H9 (cell line): ENCODE data around the gene HPCAL1. TPM values are rescaled to one million over a fixed set of nuclear protein-coding genes. Genes with fewer than 3 reads are reported as not detected.

Experiments used
- DNase-seq: peaks from one replicate; pipeline ENCODE4 v3.0.0-alpha.2; 2017
- H2AFZ ChIP-seq: one replicate; pipeline ENCODE4 v1.6.1; 2013; ENCODE audit warnings: mild to moderate bottlenecking, low read length, control low read depth, moderate library complexity
- H2AK5ac ChIP-seq: 2 replicates; pipeline ENCODE4 v1.6.1; 2013; ENCODE audit warnings: low read length, control low read depth, mixed read lengths; ENCODE audit not compliant: insufficient read length
- H2BK120ac ChIP-seq: one replicate; pipeline ENCODE4 v1.6.1; 2013; ENCODE audit warnings: low read depth, mild to moderate bottlenecking, low read length, control low read depth, inconsistent platforms; ENCODE audit not compliant: poor library complexity, severe bottlenecking
- H2BK12ac ChIP-seq: 2 replicates; pipeline ENCODE4 v1.6.1; 2013; ENCODE audit warnings: low read length, control low read depth, mixed read lengths, low read depth; ENCODE audit not compliant: insufficient read length
- H2BK15ac ChIP-seq: 2 replicates; pipeline ENCODE4 v1.6.1; 2013; ENCODE audit warnings: low read depth, low read length, control low read depth
- H2BK20ac ChIP-seq: one replicate; pipeline ENCODE4 v1.6.1; 2013; ENCODE audit warnings: low read depth, mild to moderate bottlenecking, low read length, control low read depth, inconsistent platforms; ENCODE audit not compliant: poor library complexity, severe bottlenecking
- H2BK5ac ChIP-seq: 2 replicates; pipeline ENCODE4 v1.6.1; 2013; ENCODE audit warnings: low read length, control low read depth, mixed read lengths; ENCODE audit not compliant: insufficient read length
- H3K14ac ChIP-seq: 2 replicates; pipeline ENCODE4 v1.6.1; 2013; ENCODE audit warnings: low read length, control low read depth; ENCODE audit not compliant: insufficient read depth
- H3K18ac ChIP-seq: 2 replicates; pipeline ENCODE4 v1.6.1; 2013; ENCODE audit warnings: low read depth, mild to moderate bottlenecking, mixed read lengths, low read length, control low read depth; ENCODE audit not compliant: insufficient read length
- H3K23ac ChIP-seq: 2 replicates; pipeline ENCODE4 v1.6.1; 2013; ENCODE audit warnings: low read length, control low read depth, mixed read lengths, low read depth; ENCODE audit not compliant: insufficient read length
- H3K23me2 ChIP-seq: 2 replicates; pipeline ENCODE4 v1.6.1; 2013; ENCODE audit warnings: low read depth, mild to moderate bottlenecking, mixed read lengths, low read length, control low read depth; ENCODE audit not compliant: insufficient read length, poor library complexity, severe bottlenecking
- H3K27ac ChIP-seq: 2 replicates; pipeline ENCODE4 v1.5.1; 2013; ENCODE audit warnings: low read length, control low read depth, mixed read lengths, low read depth; ENCODE audit not compliant: insufficient read length
- H3K27me3 ChIP-seq: 2 replicates; pipeline ENCODE4 v1.6.1; 2013; ENCODE audit warnings: low read length, control low read depth, inconsistent platforms; ENCODE audit not compliant: insufficient read depth
- H3K4ac ChIP-seq: 2 replicates; pipeline ENCODE4 v1.6.1; 2013; ENCODE audit warnings: low read depth, mild to moderate bottlenecking, control low read depth, inconsistent platforms, low read length, moderate library complexity
- H3K4me1 ChIP-seq: 2 replicates; pipeline ENCODE4 v1.6.1; 2013; ENCODE audit warnings: low read length, control low read depth, inconsistent platforms; ENCODE audit not compliant: insufficient read depth
- H3K4me2 ChIP-seq: 2 replicates; pipeline ENCODE4 v1.6.1; 2013; ENCODE audit warnings: low read length, control low read depth, mixed read lengths; ENCODE audit not compliant: insufficient read length, insufficient read depth
- H3K56ac ChIP-seq: 2 replicates; pipeline ENCODE4 v1.6.1; 2013; ENCODE audit warnings: low read depth, mild to moderate bottlenecking, mixed read lengths, low read length, control low read depth; ENCODE audit not compliant: insufficient read length
- H3K79me1 ChIP-seq: 2 replicates; pipeline ENCODE4 v1.6.1; 2013; ENCODE audit warnings: low read depth, mild to moderate bottlenecking, moderate library complexity, low read length, control low read depth, inconsistent platforms; ENCODE audit not compliant: insufficient read depth, poor library complexity, severe bottlenecking
- H3K79me2 ChIP-seq: 2 replicates; pipeline ENCODE4 v1.6.1; 2013; ENCODE audit warnings: low read length, control low read depth, inconsistent platforms; ENCODE audit not compliant: insufficient read depth
- H3K9ac ChIP-seq: 2 replicates; pipeline ENCODE4 v1.6.1; 2013; ENCODE audit warnings: low read length, control low read depth, mixed read lengths; ENCODE audit not compliant: insufficient read length; ENCODE audit errors: extremely low read depth
- H3K9me3 ChIP-seq: one replicate; pipeline ENCODE4 v1.6.1; 2013; ENCODE audit warnings: low read depth, low read length, inconsistent platforms; ENCODE audit not compliant: control insufficient read depth
- H3T11ph ChIP-seq: one replicate; pipeline ENCODE4 v1.6.1; 2013; ENCODE audit warnings: mild to moderate bottlenecking, low read length, control low read depth, inconsistent platforms
- H4K20me1 ChIP-seq: one replicate; pipeline ENCODE4 v1.6.1; 2013; ENCODE audit not compliant: control insufficient read depth, insufficient read length, insufficient read depth
- H4K5ac ChIP-seq: 2 replicates; pipeline ENCODE4 v1.6.1; 2013; ENCODE audit warnings: low read depth, mild to moderate bottlenecking, mixed read lengths, low read length, control low read depth; ENCODE audit not compliant: insufficient read length
- H4K8ac ChIP-seq: replicated peaks from 2 replicates; pipeline ENCODE4 v1.6.1; 2013; ENCODE audit warnings: low read length, control low read depth, mixed read lengths, low read depth; ENCODE audit not compliant: insufficient read length
- H4K91ac ChIP-seq: 2 replicates; pipeline ENCODE4 v1.6.1; 2013; ENCODE audit warnings: low read depth, mild to moderate bottlenecking, moderate library complexity, mixed read lengths, low read length, control low read depth; ENCODE audit not compliant: insufficient read length
- H3K27ac Mint-ChIP-seq, 3 experiments: 2 replicates in 2 of 3; 3 replicates in 1 of 3; pipeline ENCODE4 v1.8.0; 2020 to 2021; ENCODE audit warnings: mixed read lengths in 3 of 3, mild to moderate bottlenecking in 1 of 3, moderate library complexity in 1 of 3
- H3K27me3 Mint-ChIP-seq: 2 replicates; pipeline ENCODE4 v1.8.0; 2021; ENCODE audit warnings: low read depth, mild to moderate bottlenecking, moderate library complexity, mixed read lengths
- H3K36me3 Mint-ChIP-seq, 3 experiments: 2 replicates in 2 of 3; 3 replicates in 1 of 3; pipeline ENCODE4 v1.8.0; 2020 to 2021; ENCODE audit warnings: low read depth in 3 of 3, mixed read lengths in 3 of 3; ENCODE audit not compliant: insufficient read depth in 1 of 3
- H3K4me1 Mint-ChIP-seq, 2 experiments: 2 replicates each; pipeline ENCODE4 v1.8.0; 2020; ENCODE audit warnings: mixed read lengths in 2 of 2
- H3K4me3 Mint-ChIP-seq, 2 experiments: 2 replicates in 1 of 2; 3 replicates in 1 of 2; pipeline ENCODE4 v1.8.0; 2020 to 2021; ENCODE audit warnings: mild to moderate bottlenecking in 2 of 2, mixed read lengths in 2 of 2, moderate library complexity in 1 of 2
- H3K9me3 Mint-ChIP-seq, 2 experiments: 2 replicates in 1 of 2; 3 replicates in 1 of 2; pipeline ENCODE4 v1.8.0; 2020; ENCODE audit warnings: mild to moderate bottlenecking in 2 of 2, mixed read lengths in 2 of 2, moderate library complexity in 1 of 2
- CTCF ChIP-seq: fragments of 200-600 bp; sonication (generic); conservative IDR thresholded peaks from 3 replicates; pipeline ENCODE4 v1.8.0; 2021; ENCODE audit warnings: antibody characterized with exemption, mild to moderate bottlenecking
- WGBS: extraction: QIAGEN DNeasy Blood & Tissue Kit; methylation state at CpG from one replicate; pipeline ENCODE4 v1.1.7; 2013; ENCODE audit warnings: missing lambda C conversion rate, low lambda C conversion rate, mixed read lengths; ENCODE audit not compliant: insufficient read length; ENCODE audit errors: extremely low coverage; 5-methylcytosine and 5-hydroxymethylcytosine counted together
- total RNA-seq: library from RNA; stranded (reverse); gene quantifications from 2 replicates; pipeline ENCODE4 v1.2.1, GENCODE V29; 2021

HPCAL1 gene
- total RNA-seq, 1 experiment from 2014 or later = 4.7 TPM

GRCh38 chr2:10374362-10374943 is 71.7 kb downstream of the HPCAL1 start:
- Histone ChIP-seq H4K91ac (no peak overlapping the region), H3K4ac (no peak overlapping the region), H3K9me3 (no peaks in the 10 kb centered on the region), H3K4me1 (peaks cover 5% of the 10 kb centered on the region; the same call in 1 of the 2 replicates), H4K8ac (no peak overlapping the region), H3K4me2 (no peak overlapping the region), H3K79me1 (no peaks in the 10 kb centered on the region), H3K27ac (no peak overlapping the region), H2BK15ac (no peak overlapping the region), H3K56ac (no peak overlapping the region), H4K20me1 (no peaks in the 10 kb centered on the region), H3K23ac (no peak overlapping the region), H2AK5ac (no peak overlapping the region), H3K23me2 (no peaks in the 10 kb centered on the region), H2BK5ac (no peak overlapping the region), H3K9ac (no peak overlapping the region), H3T11ph (no peak overlapping the region), H2AFZ (no peak overlapping the region), H3K79me2 (no peaks in the 10 kb centered on the region), H2BK20ac (no peak overlapping the region), H2BK120ac (no peak overlapping the region), H2BK12ac (no peak overlapping the region), H3K18ac (no peak overlapping the region), H4K5ac (no peak overlapping the region), H3K27me3 (no peaks in the 10 kb centered on the region), H3K14ac (no peak overlapping the region)
- peak; percentile 50 for DNase-seq
- peak; percentile 45 for TF ChIP-seq CTCF
- peak overlapping the region in 1 of 3 experiments; percentile 28; a peak in 2 of 7 replicates for H3K27ac Mint-ChIP-seq
- no peaks in the 10 kb centered on the region for H3K36me3 Mint-ChIP-seq
- no CpG with 5 or more reads among the region's 13 CpGs for WGBS
- H3K27me3 Mint-ChIP-seq = no peaks in the 10 kb centered on the region
- H3K9me3 Mint-ChIP-seq = no peaks in the 10 kb centered on the region; a peak in 1 of 5 replicates
- H3K4me3 Mint-ChIP-seq = no peak overlapping the region
- H3K4me1 Mint-ChIP-seq = peaks cover 21 to 40% of the 10 kb centered on the region in 2 experiments
